ENCODE data around the gene SLC16A3. TPM values are rescaled to one million over a fixed set of nuclear protein-coding genes. Genes with fewer than 3 reads are reported as not detected.

The SLC16A3 gene
- total and polyA plus RNA-seq, 2 donors (not counting 3 experiments of a cell fraction or from before 2014, with no cell fraction given), result 95.9 to 171 TPM

DNA sequence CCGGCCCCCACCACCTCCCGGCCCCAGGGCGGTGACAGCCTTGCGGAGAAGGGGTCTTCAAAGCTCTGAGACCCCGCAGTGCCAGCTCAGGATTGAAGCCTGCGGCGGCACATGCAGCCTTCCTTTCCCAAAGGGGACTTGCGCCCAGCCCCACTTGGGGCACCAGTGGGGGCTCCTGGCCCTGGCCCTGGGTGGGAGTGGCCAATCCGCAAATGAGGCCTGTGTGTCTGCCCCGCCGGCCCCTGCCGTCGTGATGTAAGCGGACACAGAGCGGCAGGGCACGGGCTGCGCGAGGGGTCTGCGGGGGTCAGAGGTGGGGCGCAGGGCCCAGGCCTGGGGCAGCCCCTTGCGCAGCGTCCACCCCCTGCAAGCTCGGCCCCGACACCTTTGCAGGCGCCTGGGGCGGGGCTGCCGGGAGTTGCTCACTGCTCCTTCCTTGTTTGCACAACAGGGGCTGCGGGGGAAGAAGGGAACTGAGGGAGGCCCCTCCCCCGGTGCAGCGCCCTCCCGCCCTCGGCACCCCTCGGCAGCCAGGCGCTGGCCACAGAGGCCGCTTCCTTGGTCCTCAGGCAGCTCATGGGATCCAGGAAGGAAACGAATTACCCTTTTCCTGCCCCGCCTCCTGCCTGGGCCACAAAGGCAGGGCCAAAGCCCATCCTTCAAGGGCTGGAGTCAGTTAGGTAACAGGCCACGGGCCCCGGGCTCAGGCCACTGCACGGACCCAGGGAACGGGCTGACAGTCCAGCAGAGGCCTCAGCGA is 2.9 kb downstream of the SLC16A3 start:
- intact Hi-C loops (cut with micrococcal nuclease), result loop anchor here (10.0 kb wide), 1 partner anchor 197 kb away; the partner anchor contains the start of genes DCXR and RAC3
- POLR2A ChIA-PET, result no interaction called here
- FAIRE-seq, result peak; percentile 90

More for the DNA sequence above, 2.9 kb downstream of the SLC16A3 start:
- TF ChIP-seq EZH2 (IDR thresholded peaks at IDR 0.05; ENCODE audit: borderline replicate concordance, low read depth, low read length, severe bottlenecking) (no peak), POLR2AphosphoS5 (IDR thresholded peaks at IDR 0.05; ENCODE audit: insufficient read depth, low read depth, low read length) (no peak), JUN (IDR thresholded peaks at IDR 0.05; ENCODE audit: borderline replicate concordance, insufficient read depth, insufficient read length, low read depth) (no peak), GATA2 (IDR thresholded peaks at IDR 0.05; ENCODE audit: insufficient read depth, insufficient read length, low read depth, low read length) (no peak), FOS (IDR thresholded peaks at IDR 0.05; ENCODE audit: borderline replicate concordance, insufficient read depth, low read length) (no peak), POLR2A (IDR thresholded peaks at IDR 0.05; ENCODE audit: low read depth, low read length) (no peak), MYC (IDR thresholded peaks at IDR 0.05; ENCODE audit: low read depth, low read length) (no peak)
- TF ChIP-seq, protein P1, sequence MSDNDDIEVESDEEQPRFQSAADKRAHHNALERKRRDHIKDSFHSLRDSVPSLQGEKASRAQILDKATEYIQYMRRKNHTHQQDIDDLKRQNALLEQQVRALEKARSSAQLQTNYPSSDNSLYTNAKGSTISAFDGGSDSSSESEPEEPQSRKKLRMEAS (IDR thresholded peaks at IDR 0.05; ENCODE audit: insufficient read depth, insufficient read length), result no peak
- TF ChIP-seq, protein P2, sequence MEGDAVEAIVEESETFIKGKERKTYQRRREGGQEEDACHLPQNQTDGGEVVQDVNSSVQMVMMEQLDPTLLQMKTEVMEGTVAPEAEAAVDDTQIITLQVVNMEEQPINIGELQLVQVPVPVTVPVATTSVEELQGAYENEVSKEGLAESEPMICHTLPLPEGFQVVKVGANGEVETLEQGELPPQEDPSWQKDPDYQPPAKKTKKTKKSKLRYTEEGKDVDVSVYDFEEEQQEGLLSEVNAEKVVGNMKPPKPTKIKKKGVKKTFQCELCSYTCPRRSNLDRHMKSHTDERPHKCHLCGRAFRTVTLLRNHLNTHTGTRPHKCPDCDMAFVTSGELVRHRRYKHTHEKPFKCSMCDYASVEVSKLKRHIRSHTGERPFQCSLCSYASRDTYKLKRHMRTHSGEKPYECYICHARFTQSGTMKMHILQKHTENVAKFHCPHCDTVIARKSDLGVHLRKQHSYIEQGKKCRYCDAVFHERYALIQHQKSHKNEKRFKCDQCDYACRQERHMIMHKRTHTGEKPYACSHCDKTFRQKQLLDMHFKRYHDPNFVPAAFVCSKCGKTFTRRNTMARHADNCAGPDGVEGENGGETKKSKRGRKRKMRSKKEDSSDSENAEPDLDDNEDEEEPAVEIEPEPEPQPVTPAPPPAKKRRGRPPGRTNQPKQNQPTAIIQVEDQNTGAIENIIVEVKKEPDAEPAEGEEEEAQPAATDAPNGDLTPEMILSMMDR (IDR thresholded peaks at IDR 0.05; ENCODE audit: extremely low read depth in 1 of 2, insufficient read depth in 1 of 2, low read depth in 1 of 2, low read length in 2 of 2), result no peak
- H3K79me2 ChIP-seq (ENCODE audit: control insufficient read depth, insufficient read depth, low read length), result peaks cover 72% of the 10 kb centered on the region
- dilution Hi-C loops (cut with MboI; ENCODE audit: extremely low pct_ligation_motif_present, low sequenced_read_pairs), result no loop called here
- H3K4me2 ChIP-seq (ENCODE audit: insufficient read depth, low read length), result peak overlapping the region; percentile 73
- CTCF ChIA-PET, result interaction anchor here (1.3 to 8.8 kb wide), 2 partner anchors 26 to 201 kb away, joined by 3 to 104 read pairs; no protein-coding TSS in a partner anchor
- peaks cover 23% of the 10 kb centered on the region for H3K4me1 ChIP-seq (ENCODE audit: control insufficient read depth, extremely low read depth, insufficient read depth, low read length)
- H3K9ac ChIP-seq (replicated peaks; ENCODE audit: extremely low read depth, insufficient read depth, low read length), result peak overlapping the region; percentile 52
- no peak overlapping the region for H2AFZ ChIP-seq (ENCODE audit: low read depth, low read length)
- H3K9me1 ChIP-seq (replicated peaks; ENCODE audit: control insufficient read depth, extremely low read depth, insufficient read depth, low read length), result no peaks in the 10 kb centered on the region
- DNase-seq (ENCODE audit: low read depth, low spot score), result peak; percentile 35
- peak overlapping the region; percentile 55 for H3K27ac ChIP-seq (ENCODE audit: insufficient read depth, low read depth, low read length)
- H4K20me1 ChIP-seq (replicated peaks; ENCODE audit: control insufficient read depth, extremely low read depth, insufficient read depth, low read length), result no peaks in the 10 kb centered on the region
- peaks cover 0 to 4% of the 10 kb centered on the region in 2 experiments for H3K36me3 ChIP-seq (ENCODE audit: control insufficient read depth in 2 of 2, extremely low read depth in 1 of 2, insufficient read depth in 2 of 2, low read length in 2 of 2)
- no peaks in the 10 kb centered on the region for H3K27me3 ChIP-seq (ENCODE audit: control insufficient read depth in 2 of 2, insufficient read depth in 2 of 2, low read length in 2 of 2)
- BruUV-seq (replicated peaks), result no TSS peak
- H3K4me3 ChIP-seq (replicated peaks in 1 of 3; ENCODE audit: insufficient read depth in 1 of 3, low read depth in 1 of 3, low read length in 3 of 3), result peak overlapping the region; percentile 43 to 59 (median 53)
- no peaks in the 10 kb centered on the region for H3K9me3 ChIP-seq (replicated peaks; ENCODE audit: control insufficient read depth, insufficient read depth, low read length)
